Breast epithelium (tissue), 3 donors: ENCODE results near the gene NBAS.

Experiments used
- POLR2A ChIP-seq: fragments of 450-650 bp; IDR thresholded peaks from one replicate; pipeline ENCODE4 v1.6.1; 2016; ENCODE audit warnings: antibody characterized with exemption, mild to moderate bottlenecking, moderate library complexity
- POLR2AphosphoS5 ChIP-seq, 3 donors: sonication (generic); formaldehyde crosslinking; IDR thresholded peaks; one replicate each; pipeline ENCODE4 v1.6.1; 2017; ENCODE audit warnings: antibody characterized with exemption in 3 of 3

- TF ChIP-seq POLR2A, result no peak
- TF ChIP-seq POLR2AphosphoS5 (IDR thresholded peaks at IDR 0.05), result no peak
Measured at GRCh38 chr2:15510552-15510951, 50.6 kb downstream of the NBAS start.
